ENCODE data around the gene PRDX1. TPM values are rescaled to one million over a fixed set of nuclear protein-coding genes. Genes with fewer than 3 reads are reported as not detected.

PRDX1 gene
- 375 and 595 TPM in 2 replicates for total RNA-seq

GRCh38 chr1:45521413-45522323 lies at the start of gene PRDX1:
Gene PRDX1 (minus strand): TSS chr1:45521884. CDS start chr1:45519043, 2,841 bp downstream.

GRCh38 chr1:45550401-45551351 lies 29.0 kb upstream of the PRDX1 start, which contains the start of gene AKR1A1:
Gene AKR1A1 (plus strand): TSS chr1:45550826. CDS start chr1:45561795, 10,969 bp downstream.

GRCh38 chr1:45490626-45491486 lies 30.8 kb downstream of the PRDX1 start, which contains the start of gene TESK2:
Gene TESK2 (minus strand): TSS chr1:45491163. CDS start chr1:45457785, 33,378 bp downstream.

Other genes with a start within 250 kb of the PRDX1 start
- 1.3 and 8.3 TPM in 2 replicates for gene HPDL, start 195.0 kb downstream of the PRDX1 start, total RNA-seq
- gene TOE1, start 181.7 kb downstream of the PRDX1 start, total RNA-seq = 13.7 and 15.0 TPM in 2 replicates
- 17.6 and 26.8 TPM in 2 replicates for gene MUTYH, start 181.4 kb downstream of the PRDX1 start, total RNA-seq
- gene TESK2, start 30.7 kb downstream of the PRDX1 start, total RNA-seq = 1.6 and 4.5 TPM in 2 replicates
- gene CCDC163, start 21.8 kb downstream of the PRDX1 start, total RNA-seq = 1.1 and 1.8 TPM in 2 replicates
- 3.4 and 4.1 TPM in 2 replicates for gene MMACHC, start 21.6 kb downstream of the PRDX1 start, total RNA-seq
- gene AKR1A1, start 28.9 kb upstream of the PRDX1 start, total RNA-seq = 79.7 and 124 TPM in 2 replicates
- gene NASP, start 62.2 kb upstream of the PRDX1 start, total RNA-seq = 47.4 and 58.4 TPM in 2 replicates
- gene CCDC17, start 102.2 kb upstream of the PRDX1 start, total RNA-seq = 0.26 and 3.1 TPM in 2 replicates
- gene GPBP1L1, start 164.6 kb upstream of the PRDX1 start, total RNA-seq = 56.8 and 65.2 TPM in 2 replicates
- gene TMEM69, start 166.3 kb upstream of the PRDX1 start, total RNA-seq = 20.7 and 27.7 TPM in 2 replicates
- gene IPP, start 228.8 kb upstream of the PRDX1 start, total RNA-seq = 6.9 and 15.6 TPM in 2 replicates